Amygdala (tissue), 56 donors: Measurements from ENCODE around the gene TAS2R16.

Experiments used
- DNase-seq, 56 donors: peaks; one replicate each; lab custom pipeline; 2025; lab: John Stamatoyannopoulos, UW

TAS2R16 gene, protein sequence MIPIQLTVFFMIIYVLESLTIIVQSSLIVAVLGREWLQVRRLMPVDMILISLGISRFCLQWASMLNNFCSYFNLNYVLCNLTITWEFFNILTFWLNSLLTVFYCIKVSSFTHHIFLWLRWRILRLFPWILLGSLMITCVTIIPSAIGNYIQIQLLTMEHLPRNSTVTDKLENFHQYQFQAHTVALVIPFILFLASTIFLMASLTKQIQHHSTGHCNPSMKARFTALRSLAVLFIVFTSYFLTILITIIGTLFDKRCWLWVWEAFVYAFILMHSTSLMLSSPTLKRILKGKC

DNA sequence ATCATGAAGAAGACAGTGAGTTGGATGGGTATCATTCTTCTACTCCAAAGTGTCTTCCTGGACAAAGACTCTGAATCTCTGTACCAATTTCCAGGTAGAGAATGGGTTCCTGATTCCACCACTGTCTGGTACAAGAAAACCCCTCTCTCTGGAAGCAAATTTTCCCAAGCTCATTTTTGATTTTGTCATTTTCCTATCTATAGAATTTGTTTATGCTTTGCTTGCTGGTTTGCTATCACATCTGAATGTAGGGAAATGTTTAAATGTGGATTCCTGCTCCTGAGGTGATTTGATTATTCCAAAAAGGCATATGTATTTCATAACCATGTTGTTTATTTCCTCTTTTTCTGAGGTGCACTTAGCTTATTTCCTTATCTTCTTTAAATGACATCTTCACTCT lies at the start of gene TAS2R16:
TAS2R16 (minus strand) TSS at position 101 of the 400 bp plus-strand sequence; CDS start at position 35, 66 bp downstream.
- DNase-seq = no peak

DNA sequence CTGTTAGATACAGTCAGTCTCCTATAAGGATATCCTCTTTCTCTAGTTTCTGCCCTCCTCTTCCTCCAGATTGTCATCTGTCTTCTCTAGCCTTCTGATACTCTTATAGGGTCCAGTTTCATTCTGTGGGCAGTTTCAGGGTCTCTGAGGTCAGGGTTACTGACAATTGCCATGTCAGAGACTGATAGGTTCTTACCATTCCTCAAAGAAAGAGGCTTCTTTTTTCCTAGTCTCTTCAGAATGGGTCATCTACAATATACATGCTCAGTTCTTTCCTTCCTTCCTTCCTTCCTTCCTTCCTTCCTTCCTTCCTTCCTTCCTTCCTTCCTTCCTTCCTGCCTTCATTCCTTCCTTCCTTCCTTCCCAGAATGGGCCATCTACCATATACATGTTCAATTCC lies 48.1 kb upstream of the TAS2R16 start:
- no peak for DNase-seq

DNA sequence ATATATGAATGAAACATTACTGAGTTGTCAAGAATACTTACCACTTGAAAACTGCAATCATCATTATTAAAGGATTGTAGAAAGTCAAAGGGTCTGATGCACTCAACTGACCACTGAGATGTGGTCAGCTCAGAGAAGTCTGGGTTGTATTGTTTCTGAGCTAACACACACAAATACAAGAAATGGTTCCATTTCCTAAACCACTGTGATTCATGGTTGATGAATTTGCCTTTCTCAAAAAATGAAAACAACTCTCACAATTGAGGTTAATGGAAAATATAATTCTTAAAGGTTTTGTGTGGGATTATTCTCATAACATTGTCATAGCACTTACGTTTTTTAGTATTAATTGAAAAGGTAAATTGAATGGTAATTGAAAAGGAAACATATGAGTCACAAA lies 45.6 kb upstream of the TAS2R16 start:
- DNase-seq = no peak

DNA sequence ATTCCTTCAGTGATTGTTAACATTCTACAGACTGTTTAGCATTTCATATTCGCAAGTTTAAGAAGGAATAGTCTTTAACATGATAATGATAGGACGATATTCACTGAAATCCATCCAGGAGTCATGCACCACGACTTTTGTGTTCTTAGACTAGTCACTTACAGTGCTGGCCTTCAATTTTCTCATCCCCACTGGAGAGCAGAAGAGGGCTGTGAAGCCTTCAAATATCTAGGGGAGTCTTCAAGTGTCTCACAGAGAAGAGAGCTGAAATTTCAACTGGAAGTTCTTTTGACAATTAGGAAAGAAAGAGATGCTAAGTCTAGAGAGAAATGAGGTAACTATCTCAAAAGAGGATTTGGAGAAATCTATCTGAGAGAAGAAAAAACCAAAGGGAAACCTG lies 43.8 kb upstream of the TAS2R16 start:
- no peak for DNase-seq

DNA sequence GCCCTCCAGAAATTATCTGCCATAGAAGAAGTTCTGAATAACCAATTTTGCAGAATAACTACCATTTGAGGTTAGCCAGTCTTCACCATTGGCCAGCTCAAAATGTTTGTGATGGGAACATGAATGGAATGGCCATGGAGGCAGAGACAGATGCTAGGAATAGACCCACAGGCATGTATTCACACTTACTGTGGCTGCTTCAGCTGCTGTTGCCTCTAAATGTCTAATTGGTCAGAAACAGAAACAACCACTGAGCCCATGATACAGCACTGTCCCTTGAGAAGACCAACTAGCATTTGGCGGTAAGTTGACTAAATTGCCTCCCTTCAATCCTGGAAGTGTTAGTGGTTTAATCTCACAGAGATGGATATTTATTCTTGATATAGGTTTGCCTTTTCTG lies 38.6 kb upstream of the TAS2R16 start:
- no peak for DNase-seq

DNA sequence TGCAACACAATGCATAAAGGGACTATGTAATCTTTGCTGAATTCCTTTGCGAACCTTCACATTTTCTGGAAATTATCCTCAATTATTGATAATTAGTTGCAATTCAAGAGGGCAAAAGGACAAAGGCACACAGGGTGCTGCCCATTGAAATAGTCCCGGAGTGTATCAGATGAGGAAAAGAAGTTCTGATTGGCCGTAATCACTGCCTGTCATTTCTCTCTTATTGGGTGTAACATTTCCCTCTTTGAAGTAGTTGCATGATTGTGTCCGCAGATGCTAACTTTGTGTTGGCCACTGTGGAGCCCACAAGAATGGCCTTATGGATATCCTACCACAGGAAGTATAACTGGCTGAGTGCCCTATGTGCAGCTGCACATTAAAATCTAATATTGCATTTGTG lies 35.1 kb upstream of the TAS2R16 start:
- DNase-seq = no peak

DNA sequence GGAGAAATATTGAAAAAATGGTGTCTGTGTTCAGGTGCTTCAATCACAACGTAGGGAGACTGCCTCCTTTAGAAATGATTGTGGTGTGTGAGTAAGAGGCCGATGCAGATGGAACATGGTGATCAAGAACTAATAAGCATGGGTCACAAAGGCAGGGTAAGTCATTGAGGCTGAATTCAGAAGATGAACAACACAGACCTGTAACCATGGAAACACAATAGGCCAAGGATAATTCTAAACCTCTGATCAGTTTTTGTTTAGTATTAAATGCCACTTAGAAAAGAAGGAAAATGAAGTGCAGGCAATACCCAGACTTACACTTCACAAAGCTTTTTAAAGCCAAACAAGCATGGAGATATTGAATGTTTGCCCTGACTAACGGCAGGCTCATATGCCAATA lies 32.8 kb upstream of the TAS2R16 start:
- no peak for DNase-seq

DNA sequence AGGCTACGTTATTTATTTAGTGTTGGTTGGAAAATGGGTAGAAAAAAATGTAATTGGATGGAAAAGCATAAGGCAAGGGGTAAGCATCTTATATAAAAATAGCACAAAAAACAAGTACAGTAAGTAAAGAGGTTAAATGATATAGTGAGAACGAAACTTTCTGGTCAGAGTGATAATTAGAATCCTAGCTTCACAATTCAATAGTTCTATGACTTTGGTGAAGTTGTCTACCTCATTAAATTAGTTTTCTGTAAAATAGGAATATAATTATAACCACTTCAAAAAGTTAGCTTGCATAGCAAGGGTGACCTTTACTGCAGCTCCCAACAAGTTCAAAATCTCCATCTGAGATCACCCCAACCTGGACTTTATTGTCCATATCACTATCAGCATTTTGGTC lies 30.8 kb upstream of the TAS2R16 start:
- no peak for DNase-seq

DNA sequence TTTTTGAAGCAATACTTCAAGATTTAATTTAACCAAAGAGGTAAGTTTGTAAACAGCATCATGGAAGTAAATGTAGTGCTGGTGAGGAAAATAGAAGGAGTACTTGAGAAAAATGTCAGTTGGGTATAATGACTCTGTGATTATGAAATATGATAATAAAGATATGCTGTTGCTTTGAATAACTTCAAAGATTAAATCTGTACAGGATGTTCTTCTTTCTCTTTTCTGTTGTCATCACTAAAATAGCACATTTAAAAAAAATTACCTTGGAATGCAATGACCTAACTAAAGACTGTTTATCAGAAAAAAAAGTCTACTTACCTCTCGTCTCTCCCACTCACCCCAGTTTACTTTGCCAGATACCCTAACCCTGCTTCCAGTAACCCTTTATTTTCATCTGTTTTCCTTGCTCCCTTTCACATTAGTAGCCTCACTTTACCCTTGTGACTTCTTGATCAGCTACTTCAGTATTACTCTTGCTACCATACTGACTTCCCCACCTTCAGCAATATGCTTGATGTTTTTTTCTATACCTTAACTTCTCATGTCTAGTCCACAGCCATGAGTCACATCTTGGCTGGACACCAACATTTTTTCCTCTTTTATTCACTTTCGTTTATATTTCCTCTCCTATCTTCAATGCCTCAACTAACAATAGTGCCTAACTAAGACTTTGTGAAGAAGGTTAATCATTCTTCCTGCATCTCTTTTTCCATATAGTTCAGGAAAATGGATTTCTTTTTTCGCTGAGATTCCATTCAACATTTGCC lies 29.7 kb upstream of the TAS2R16 start:
- DNase-seq = no peak

DNA sequence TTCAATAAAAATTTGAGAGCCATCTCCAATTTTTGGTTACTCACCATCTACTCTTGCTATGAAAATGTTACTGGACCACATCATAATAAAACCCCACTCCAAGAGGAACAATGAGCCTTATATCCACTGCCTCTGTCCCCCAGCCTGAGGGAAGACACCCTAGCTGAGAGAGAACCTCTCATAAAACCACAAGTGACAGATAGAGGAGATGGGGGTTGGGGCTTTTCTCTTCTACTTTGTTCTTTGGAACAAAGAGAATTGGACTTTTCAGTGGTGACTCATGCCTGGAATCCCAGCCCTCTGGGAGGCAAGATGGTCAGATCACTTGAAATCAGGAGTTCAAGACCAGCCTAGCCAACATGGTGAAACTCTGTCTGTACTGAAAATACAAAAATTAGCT lies 27.6 kb upstream of the TAS2R16 start:
- DNase-seq = no peak

DNA sequence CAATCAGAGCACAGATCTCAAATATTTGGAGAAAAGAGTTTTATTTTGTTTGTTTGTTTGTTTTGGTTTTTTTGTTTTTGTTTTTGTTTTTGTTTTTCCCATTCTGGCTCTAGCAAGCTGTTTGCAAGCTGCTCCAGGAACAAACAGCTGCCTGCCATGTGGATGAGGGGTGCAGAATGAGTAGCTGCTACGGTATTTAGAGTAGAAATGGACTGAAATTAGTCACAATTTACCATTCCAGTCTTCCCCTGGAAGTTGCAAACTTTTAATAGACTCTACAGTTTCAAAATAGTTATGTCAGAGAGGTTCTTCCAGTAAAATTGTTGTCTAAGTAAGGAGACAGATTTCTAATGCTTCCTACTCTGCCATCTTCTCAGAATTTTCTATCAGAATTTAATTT lies 27.1 kb upstream of the TAS2R16 start:
- no peak for DNase-seq

DNA sequence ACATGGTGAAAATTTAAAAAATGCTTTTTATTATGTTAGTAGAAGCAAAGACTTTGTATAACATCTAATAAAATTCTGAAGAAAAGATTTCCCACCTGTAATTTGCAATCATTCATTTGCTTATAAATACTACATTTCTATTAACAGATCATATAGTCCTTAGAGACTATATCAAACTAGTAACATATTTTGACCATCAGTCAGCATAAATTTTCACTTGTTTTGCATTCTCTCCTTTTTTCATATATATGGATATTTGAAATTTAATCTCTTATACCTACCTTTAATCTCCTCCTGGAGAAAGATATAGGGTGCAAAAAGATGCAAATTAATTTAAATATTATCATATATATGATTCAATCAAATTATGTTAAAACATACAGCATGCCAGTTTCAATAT lies 16.9 kb upstream of the TAS2R16 start:
- DNase-seq = no peak

DNA sequence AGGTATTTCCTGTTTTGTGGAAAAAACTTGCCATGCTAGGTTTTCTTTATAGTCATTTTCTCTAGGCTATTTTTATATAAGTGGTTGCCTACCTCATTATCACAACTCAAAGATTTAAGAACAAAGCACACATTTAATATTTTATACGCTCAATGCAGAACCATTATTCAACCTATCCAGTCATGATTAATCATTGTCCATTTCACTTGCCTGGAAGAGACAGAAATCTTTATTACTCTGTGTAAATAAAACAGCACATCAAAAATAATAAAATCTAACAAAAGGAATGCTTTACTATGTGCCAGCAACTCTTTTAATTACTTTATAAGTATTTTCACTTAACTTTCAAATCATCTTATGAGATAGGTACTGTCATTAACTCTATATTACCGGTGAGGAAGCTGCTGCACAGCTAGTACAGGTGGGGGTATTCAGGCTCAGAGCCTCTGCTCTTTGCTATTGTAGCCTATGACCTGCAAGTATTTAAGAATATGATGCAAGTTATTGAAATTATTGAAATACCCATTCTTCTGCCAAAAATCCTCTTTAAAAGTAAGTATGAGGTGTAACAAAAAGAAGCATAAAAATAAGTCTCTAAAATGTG lies 16.4 kb upstream of the TAS2R16 start:
- no peak for DNase-seq

DNA sequence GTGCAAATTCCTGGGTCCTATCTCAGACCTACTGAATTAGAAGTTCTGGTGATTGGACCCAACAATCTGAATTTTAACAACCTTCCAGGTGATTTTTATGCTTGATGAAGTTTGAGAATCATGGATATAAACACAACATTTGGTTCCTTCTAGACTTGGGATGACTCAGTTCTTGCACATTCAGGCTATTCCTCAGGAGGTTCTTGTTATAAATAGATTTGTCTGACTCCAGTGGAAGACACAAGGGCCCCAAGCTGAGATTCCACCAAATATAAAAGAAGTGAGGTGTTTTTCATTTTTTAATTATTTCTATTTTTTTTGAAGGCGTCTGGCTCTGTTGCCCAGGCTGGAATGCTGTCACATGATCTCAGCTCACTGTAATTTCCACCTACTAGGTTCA lies 9.4 kb upstream of the TAS2R16 start:
- no peak for DNase-seq

DNA sequence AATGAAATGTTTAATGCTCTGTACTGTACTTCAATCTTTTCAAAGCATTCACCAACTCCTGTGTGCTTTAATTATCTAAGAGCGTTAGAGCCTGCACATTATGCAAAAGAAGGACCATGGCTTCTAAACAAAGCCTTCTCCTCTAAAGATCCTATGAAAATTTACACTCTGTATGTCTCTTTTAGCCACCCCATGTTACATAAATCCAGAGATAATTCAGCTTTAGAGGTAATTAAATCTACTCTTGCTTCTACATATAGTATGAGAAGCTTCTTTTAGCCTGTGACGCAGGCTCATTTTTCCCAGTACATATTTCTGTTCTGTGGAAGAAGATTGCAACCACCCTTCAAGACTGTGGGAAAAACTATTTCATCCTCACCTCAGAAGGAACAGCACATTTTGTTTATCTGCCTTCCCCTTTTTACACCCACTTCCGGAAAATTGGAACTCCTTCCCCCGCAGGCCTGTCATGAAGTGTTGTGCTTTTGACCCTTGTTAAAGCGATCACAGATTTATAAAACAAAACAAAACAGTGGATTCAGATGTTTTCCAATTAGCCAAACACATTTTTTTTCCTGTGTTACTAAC lies 8.1 kb upstream of the TAS2R16 start:
- DNase-seq = peak in 2 of 56 donors; percentile 1 to 13

DNA sequence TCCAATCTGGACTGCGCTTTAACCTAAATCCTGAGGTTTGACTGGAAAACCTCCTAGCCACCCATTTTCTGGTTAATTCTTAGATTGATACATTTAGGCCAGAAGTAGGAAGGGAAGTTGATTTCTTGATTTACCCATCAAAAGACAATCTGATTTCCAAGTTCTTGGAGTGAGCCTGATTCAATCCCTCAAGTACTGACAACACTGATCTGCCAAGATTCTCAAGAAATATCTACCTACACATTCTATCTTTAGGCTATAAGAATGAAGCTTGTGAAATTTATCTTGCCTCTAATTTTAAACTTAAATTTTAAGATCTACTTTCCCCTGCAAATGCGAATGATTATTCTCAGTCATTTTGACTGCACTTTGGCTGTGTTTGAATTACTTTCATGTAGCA lies 5.9 kb downstream of the TAS2R16 start:
- DNase-seq = no peak

DNA sequence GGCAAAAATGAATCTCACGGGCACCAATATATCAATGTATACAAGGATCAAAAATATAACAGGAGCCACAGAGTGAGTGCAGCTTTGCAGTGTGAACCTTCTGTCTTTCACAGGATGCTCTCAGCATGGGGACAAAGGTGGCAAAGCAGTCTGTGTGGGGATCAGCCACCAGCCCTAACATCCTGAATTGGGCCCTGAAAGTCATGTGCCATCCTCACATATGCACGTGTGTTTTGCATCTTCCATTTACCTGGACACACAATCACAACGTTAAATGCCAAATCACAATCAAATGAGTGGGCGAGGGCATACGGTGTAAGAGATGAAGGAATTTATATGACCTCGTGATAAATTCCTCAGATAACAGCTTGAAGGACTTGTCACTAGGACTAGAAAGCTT lies 6.5 kb downstream of the TAS2R16 start:
- DNase-seq = no peak

DNA sequence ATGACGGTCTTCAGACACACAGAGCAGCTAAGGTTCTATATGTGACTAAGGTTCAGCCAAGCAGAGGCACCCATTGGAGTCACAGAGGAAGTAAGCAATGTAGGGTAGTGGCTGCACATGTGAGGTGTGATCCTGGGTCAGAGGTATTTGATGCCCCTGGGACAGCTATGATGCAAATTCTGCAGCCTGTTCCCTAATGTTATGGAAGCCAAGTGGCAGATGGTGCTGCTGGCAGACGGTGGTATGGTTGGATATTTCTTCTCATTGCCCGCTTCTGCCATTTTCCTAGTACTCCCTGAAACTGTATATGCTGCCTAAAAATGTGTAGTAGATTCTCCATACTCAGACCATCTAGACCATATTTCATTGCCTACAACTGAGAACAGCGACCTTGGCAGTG lies 7.2 kb downstream of the TAS2R16 start:
- DNase-seq = no peak

DNA sequence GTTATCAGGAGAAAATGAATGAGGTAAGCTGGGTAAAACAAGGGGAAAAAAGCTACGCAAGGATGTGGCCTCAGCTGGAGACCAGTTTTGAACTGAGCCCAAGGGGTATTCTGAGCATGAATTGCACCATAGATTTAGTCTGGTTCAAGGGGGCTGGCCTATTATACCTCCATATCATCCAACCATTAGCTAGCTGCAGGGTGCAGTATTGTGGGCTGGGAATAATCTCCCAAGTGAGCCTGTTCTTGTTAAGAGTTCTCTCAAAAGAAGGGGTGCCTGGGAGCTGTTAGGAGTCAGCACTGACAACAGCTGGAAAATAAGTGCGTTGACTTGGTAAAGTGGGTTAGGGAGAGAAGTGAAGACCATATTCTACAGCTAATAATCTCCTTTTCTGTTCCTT lies 8.0 kb downstream of the TAS2R16 start:
- no peak for DNase-seq

DNA sequence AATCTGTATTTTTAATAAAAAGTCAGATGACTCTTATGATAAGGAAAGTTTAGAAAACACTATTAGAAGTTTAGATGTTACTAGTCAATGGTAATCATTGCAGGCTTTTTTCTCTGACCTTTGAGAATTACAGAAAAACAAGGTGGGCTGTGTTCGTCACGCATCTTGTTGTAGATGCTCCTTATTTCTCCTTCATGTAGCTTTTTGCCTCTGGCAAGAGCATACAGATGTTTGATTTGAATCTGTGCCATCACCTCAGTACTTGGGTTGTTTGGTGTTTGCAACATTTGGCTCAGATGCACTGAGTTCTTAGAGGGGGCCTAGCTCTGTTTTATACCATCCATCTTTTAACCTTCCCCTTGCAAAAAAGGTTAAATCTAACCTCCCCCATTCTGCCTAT lies 11.5 kb downstream of the TAS2R16 start:
- no peak for DNase-seq

DNA sequence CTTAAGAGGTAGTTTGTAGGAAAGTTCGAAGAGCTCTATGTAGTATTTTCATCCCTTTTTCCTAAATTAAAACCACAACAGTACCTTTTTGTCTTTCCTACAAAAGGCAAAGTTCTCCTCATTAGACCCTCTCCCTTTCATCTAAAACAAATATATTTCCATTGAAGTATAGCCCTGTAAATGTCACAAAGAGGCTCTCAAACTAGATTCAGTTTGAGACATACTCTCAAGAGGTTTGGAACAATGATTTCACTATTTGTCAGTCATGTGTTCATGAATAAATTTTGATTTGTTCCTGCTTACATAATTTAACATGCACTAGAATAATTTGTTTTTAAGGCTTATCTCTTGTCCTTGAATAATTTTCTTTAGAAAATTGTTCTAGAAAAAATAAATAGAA lies 12.2 kb downstream of the TAS2R16 start:
- no peak for DNase-seq

DNA sequence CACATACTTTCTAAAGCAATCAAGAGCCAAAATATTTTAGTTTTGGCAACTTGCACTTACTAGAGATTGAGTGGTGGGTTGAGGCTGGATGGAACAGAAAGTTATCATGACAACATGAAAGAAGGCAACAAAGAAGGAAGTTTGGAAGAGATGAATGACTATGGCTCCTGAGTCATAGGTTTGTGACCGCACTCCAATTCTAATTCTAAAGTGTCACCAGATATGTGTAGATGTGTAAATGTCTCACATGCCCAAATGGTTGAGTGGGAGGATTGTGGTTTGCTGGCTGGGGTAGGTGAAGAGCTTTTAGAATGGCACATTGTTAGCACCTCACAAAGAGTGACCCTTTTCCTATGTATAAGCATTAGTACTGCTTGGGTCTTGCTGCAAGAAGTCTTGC lies 20.2 kb downstream of the TAS2R16 start:
- DNase-seq = no peak
